OCI-LY1 (cell line): Measurements from ENCODE around the gene CXXC5.

ENCODE experiments used
- EZH2 ChIP-seq: fragments of 200-600 bp; sonication (generic), shearing (Covaris generic); IDR thresholded peaks from 2 replicates; pipeline ENCODE4 v1.8.0; 2017; ENCODE audit warnings: borderline replicate concordance, mixed run types, mild to moderate bottlenecking, antibody characterized with exemption, low read length, moderate library complexity, mixed read lengths
- TF ChIP-seq, protein P1 (sequence below): fragments of 200-600 bp; sonication (generic), shearing (Covaris generic); IDR thresholded peaks from 2 replicates; pipeline ENCODE4 v1.5.1; 2017; ENCODE audit warnings: mild to moderate bottlenecking, antibody characterized with exemption, low read length, moderate library complexity, mixed read lengths

- TF ChIP-seq, protein P1, sequence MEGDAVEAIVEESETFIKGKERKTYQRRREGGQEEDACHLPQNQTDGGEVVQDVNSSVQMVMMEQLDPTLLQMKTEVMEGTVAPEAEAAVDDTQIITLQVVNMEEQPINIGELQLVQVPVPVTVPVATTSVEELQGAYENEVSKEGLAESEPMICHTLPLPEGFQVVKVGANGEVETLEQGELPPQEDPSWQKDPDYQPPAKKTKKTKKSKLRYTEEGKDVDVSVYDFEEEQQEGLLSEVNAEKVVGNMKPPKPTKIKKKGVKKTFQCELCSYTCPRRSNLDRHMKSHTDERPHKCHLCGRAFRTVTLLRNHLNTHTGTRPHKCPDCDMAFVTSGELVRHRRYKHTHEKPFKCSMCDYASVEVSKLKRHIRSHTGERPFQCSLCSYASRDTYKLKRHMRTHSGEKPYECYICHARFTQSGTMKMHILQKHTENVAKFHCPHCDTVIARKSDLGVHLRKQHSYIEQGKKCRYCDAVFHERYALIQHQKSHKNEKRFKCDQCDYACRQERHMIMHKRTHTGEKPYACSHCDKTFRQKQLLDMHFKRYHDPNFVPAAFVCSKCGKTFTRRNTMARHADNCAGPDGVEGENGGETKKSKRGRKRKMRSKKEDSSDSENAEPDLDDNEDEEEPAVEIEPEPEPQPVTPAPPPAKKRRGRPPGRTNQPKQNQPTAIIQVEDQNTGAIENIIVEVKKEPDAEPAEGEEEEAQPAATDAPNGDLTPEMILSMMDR = no peak
- no peak for TF ChIP-seq EZH2
Observed at GRCh38 chr5:139708434-139708861, 60.3 kb downstream of the CXXC5 start.
